HFF-Myc (cell line): ENCODE results near the gene ATAD3C.
"Not testable (repeated sequence)": the region's sequence is repeated elsewhere in the genome, so short reads cannot be mapped to it uniquely, and the experiment has no call there.

Experiments used
- DNase-seq: peaks from one replicate; pipeline ENCODE4 v3.0.0-alpha.2; 2011; ENCODE audit warnings: low read depth; ENCODE audit errors: extremely low read depth
- H3K4me3 ChIP-seq: replicated peaks from 2 replicates; pipeline ENCODE4 v1.5.1; 2011; ENCODE audit warnings: low read depth, mild to moderate bottlenecking, control low read depth, low read length
- CTCF ChIP-seq: IDR thresholded peaks from 2 replicates; pipeline ENCODE4 v1.5.1; 2012; ENCODE audit warnings: mild to moderate bottlenecking, low read depth, low read length, control low read depth; ENCODE audit errors: missing control alignments

The ATAD3C gene

GRCh38 chr1:1425753-1426495, 23.6 kb upstream of the ATAD3C start:
- no peak for DNase-seq
- no peak overlapping the region for H3K4me3 ChIP-seq

GRCh38 chr1:1426496-1427105, 22.9 kb upstream of the ATAD3C start:
- H3K4me3 ChIP-seq = no peak overlapping the region
- no peak for DNase-seq
- TF ChIP-seq CTCF = no peak

More at GRCh38 chr1:1425753-1426495, 23.6 kb upstream of the ATAD3C start:
- TF ChIP-seq CTCF = no peak

GRCh38 chr1:1427106-1427819, 22.2 kb upstream of the ATAD3C start:
- no peak for DNase-seq
- no peak overlapping the region for H3K4me3 ChIP-seq
- TF ChIP-seq CTCF = no peak

- no peak for TF ChIP-seq CTCF
Observed at GRCh38 chr1:1427820-1428148, 21.7 kb upstream of the ATAD3C start.

GRCh38 chr1:1428174-1428573, 21.3 kb upstream of the ATAD3C start:
- DNase-seq = no peak
- no peak for TF ChIP-seq CTCF
- no peak overlapping the region for H3K4me3 ChIP-seq

More at GRCh38 chr1:1427820-1428148, 21.7 kb upstream of the ATAD3C start:
- no peak for DNase-seq
- H3K4me3 ChIP-seq = no peak overlapping the region

- DNase-seq, H3K4me3 ChIP-seq: not testable (repeated sequence)
Observed at GRCh38 chr1:1428967-1429366, 20.5 kb upstream of the ATAD3C start.

- no peak for DNase-seq
- no peak overlapping the region for H3K4me3 ChIP-seq
- TF ChIP-seq CTCF = no peak
Observed at GRCh38 chr1:1429671-1430073, 19.8 kb upstream of the ATAD3C start.
